Measurements from ENCODE around the gene IFNLR1.

The IFNLR1 gene

DNA sequence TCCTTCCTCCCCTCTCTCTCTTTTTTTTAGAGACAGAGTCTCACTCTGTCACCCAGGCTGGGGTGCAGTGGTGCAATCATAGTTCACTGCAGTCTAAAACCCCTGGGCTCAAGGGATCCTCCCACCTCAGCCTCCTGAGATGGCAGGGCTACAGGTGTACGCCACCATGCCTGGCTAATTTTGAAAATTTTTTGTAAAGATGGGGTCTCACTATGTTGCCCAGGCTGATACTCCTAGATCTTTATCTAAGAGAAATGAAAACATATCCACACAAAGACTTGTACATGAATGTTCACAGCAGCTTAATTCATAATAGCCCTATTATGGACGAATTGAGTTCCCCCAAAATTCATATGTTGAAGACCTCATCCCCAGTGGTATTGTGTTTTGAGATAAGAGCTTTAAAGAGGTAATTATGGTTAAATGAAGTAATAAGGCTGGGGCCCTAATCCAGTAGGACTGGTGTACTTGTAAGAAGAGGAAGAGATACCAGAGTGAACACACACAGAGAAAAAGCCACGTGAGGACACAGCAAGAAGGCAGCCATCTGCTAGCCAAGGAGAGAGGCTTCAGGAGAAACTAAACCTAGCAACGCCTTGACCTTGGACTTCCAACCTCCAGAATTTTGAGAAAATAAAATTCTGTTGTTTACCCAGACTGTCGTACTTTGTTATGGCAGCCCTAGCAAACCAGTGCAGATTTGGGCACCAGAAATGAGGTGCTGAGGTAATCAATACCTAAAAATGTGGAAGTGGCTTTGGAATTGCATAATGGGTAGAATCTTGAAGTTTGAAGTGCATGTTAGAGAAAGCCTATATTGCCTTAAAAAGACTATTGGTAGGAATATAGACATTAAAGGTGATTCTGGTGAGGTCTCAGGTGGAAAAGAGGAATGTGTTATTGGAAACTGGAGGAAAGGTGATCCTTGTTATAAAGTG lies 13.2 kb downstream of the IFNLR1 start:
- Histone ChIP-seq H3K36me3 (ENCODE audit: control insufficient read depth, insufficient read depth, low read length) (peaks cover 7% of the 10 kb centered on the region), H3K4me3 (replicated peaks; ENCODE audit: low read depth, low read length) (no peak overlapping the region), H3K27me3 (replicated peaks; ENCODE audit: control insufficient read depth, insufficient read depth, low read length) (no peaks in the 10 kb centered on the region)
- no peak for DNase-seq (ENCODE audit: extremely low read depth, insufficient read length)
- TF ChIP-seq CTCF (IDR thresholded peaks at IDR 0.05; ENCODE audit: insufficient read depth, low read length, poor library complexity, severe bottlenecking), result no peak

- DNase-seq (ENCODE audit: extremely low read depth, insufficient read length), result no peak
- H3K36me3 ChIP-seq (ENCODE audit: control insufficient read depth, insufficient read depth, low read length), result peaks cover 11% of the 10 kb centered on the region
- TF ChIP-seq CTCF (IDR thresholded peaks at IDR 0.05; ENCODE audit: insufficient read depth, low read length, poor library complexity, severe bottlenecking), result no peak
These were observed 14.5 kb downstream of the IFNLR1 start for GRCh38 chr1:24172598-24172997.

GRCh38 chr1:24169286-24169685 lies 17.8 kb downstream of the IFNLR1 start:
- no peak for DNase-seq (ENCODE audit: extremely low read depth, insufficient read length)
- H3K4me3 ChIP-seq (replicated peaks; ENCODE audit: low read depth, low read length), result no peak overlapping the region
- peaks cover 18% of the 10 kb centered on the region for H3K36me3 ChIP-seq (ENCODE audit: control insufficient read depth, insufficient read depth, low read length)

More at GRCh38 chr1:24172598-24172997, 14.5 kb downstream of the IFNLR1 start:
- no peaks in the 10 kb centered on the region for H3K27me3 ChIP-seq (replicated peaks; ENCODE audit: control insufficient read depth, insufficient read depth, low read length)
- no peak overlapping the region for H3K4me3 ChIP-seq (replicated peaks; ENCODE audit: low read depth, low read length)

DNA sequence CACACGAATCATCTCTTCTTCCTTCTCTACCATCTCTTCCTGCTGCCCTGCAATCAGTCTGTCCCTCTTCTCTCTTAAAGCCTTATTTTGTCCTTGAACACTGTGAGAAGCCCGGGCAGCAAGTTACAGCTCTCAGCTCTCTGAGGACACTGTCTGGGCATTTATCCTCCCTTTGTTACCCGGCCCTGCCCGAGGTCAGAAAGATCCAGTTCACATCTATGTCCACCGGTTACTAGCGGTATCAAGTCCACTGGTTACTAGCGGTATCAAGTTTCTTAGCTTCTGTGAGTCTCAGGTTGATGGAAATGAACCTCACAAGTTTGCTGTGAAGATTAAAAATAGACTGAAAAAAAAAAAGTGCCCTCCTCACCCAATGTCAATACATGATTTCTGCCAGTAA lies 18.8 kb downstream of the IFNLR1 start:
- no peak for DNase-seq (ENCODE audit: extremely low read depth, insufficient read length)
- Histone ChIP-seq H3K4me3 (replicated peaks; ENCODE audit: low read depth, low read length) (no peak overlapping the region), H3K36me3 (ENCODE audit: control insufficient read depth, insufficient read depth, low read length) (peaks cover 19% of the 10 kb centered on the region), H3K27me3 (replicated peaks; ENCODE audit: control insufficient read depth, insufficient read depth, low read length) (no peaks in the 10 kb centered on the region)
- no peak for TF ChIP-seq CTCF (IDR thresholded peaks at IDR 0.05; ENCODE audit: insufficient read depth, low read length, poor library complexity, severe bottlenecking)

More at GRCh38 chr1:24169286-24169685, 17.8 kb downstream of the IFNLR1 start:
- no peaks in the 10 kb centered on the region for H3K27me3 ChIP-seq (replicated peaks; ENCODE audit: control insufficient read depth, insufficient read depth, low read length)
- TF ChIP-seq CTCF (IDR thresholded peaks at IDR 0.05; ENCODE audit: insufficient read depth, low read length, poor library complexity, severe bottlenecking), result no peak

GRCh38 chr1:24167008-24167407 lies 20.1 kb downstream of the IFNLR1 start:
- peaks cover 23% of the 10 kb centered on the region for H3K36me3 ChIP-seq (ENCODE audit: control insufficient read depth, insufficient read depth, low read length)
- H3K27me3 ChIP-seq (replicated peaks; ENCODE audit: control insufficient read depth, insufficient read depth, low read length), result no peaks in the 10 kb centered on the region
- TF ChIP-seq CTCF (IDR thresholded peaks at IDR 0.05; ENCODE audit: insufficient read depth, low read length, poor library complexity, severe bottlenecking), result no peak
- no peak for DNase-seq (ENCODE audit: extremely low read depth, insufficient read length)
- no peak overlapping the region for H3K4me3 ChIP-seq (replicated peaks; ENCODE audit: low read depth, low read length)
